ENCODE measurements around the gene RAB3IL1. TPM values are rescaled to one million over a fixed set of nuclear protein-coding genes. Genes with fewer than 3 reads are reported as not detected.

Gene RAB3IL1
- total RNA-seq, 1 experiment from 2014 or later = 7.9 TPM

GRCh38 chr11:61866231-61866957, 51.0 kb downstream of the RAB3IL1 start:
- Histone ChIP-seq H3K4me2 (ENCODE audit: low read length) (no peak overlapping the region), H2AFZ (ENCODE audit: low read length) (no peak overlapping the region), H3K9me3 (ENCODE audit: low read length) (no peaks in the 10 kb centered on the region), H3F3A (ENCODE audit: low read length, unreplicated experiment) (no peaks in the 10 kb centered on the region), H3K4me1 (ENCODE audit: insufficient read depth, low read length) (peaks cover 2% of the 10 kb centered on the region; the same call in 1 of the 2 replicates), H3K79me2 (ENCODE audit: low read length) (no peaks in the 10 kb centered on the region), H3K36me3 (ENCODE audit: low read depth, low read length) (no peaks in the 10 kb centered on the region; the same call in 1 of the 2 replicates), H4K20me1 (ENCODE audit: low read length) (no peaks in the 10 kb centered on the region), H3K9ac (ENCODE audit: low read length) (no peak overlapping the region), H3K4me3 (ENCODE audit: low read length) (no peak overlapping the region), H3K27ac (ENCODE audit: low read length) (no peak overlapping the region), H3K9me2 (replicated peaks; ENCODE audit: low read length) (no peaks in the 10 kb centered on the region), H3K27me3 (ENCODE audit: low read length) (no peaks in the 10 kb centered on the region)
- ATAC-seq = no peak
- CTCF ChIA-PET = no interaction called here
- BruUV-seq (replicated peaks) = TSS peak; percentile 27
- POLR2A ChIA-PET (ENCODE audit: unreplicated experiment) = no interaction called here
- intact Hi-C loops (cut with micrococcal nuclease) = no loop called here
- DNase-seq = no peak
- no peak for TF ChIP-seq EZH2phosphoT487 (IDR thresholded peaks at IDR 0.05; ENCODE audit: borderline replicate concordance, low read length)
- TF ChIP-seq CTCF (conservative IDR thresholded peaks at IDR 0.05; ENCODE audit: low read depth, low read length) = no peak
- TF ChIP-seq EZH2 (IDR thresholded peaks at IDR 0.05; ENCODE audit: low read length, unreplicated experiment) = no peak

GRCh38 chr11:61864814-61865775, 52.3 kb downstream of the RAB3IL1 start:
- Histone ChIP-seq H3K27ac (ENCODE audit: low read length) (no peak overlapping the region), H3F3A (ENCODE audit: low read length, unreplicated experiment) (no peaks in the 10 kb centered on the region), H4K20me1 (ENCODE audit: low read length) (0 out of 2 replicates have a peak, but pooled peaks cover 3% of the 10 kb centered on the region), H3K4me1 (ENCODE audit: insufficient read depth, low read length) (no peaks in the 10 kb centered on the region), H3K79me2 (ENCODE audit: low read length) (no peaks in the 10 kb centered on the region), H3K4me3 (ENCODE audit: low read length) (no peak overlapping the region), H3K9ac (ENCODE audit: low read length) (no peak overlapping the region), H3K27me3 (ENCODE audit: low read length) (no peaks in the 10 kb centered on the region), H3K9me2 (replicated peaks; ENCODE audit: low read length) (no peaks in the 10 kb centered on the region), H2AFZ (ENCODE audit: low read length) (no peak overlapping the region), H3K9me3 (ENCODE audit: low read length) (no peaks in the 10 kb centered on the region), H3K4me2 (ENCODE audit: low read length) (no peak overlapping the region), H3K36me3 (ENCODE audit: low read depth, low read length) (peaks cover 4% of the 10 kb centered on the region)
- no peak for ATAC-seq
- BruUV-seq (replicated peaks) = no TSS peak
- ChIA-PET POLR2A (ENCODE audit: unreplicated experiment) (no interaction called here), CTCF (interaction anchor here (0.6 kb wide), 1 partner anchor 11 kb away, joined by 7 read pairs; no protein-coding TSS in a partner anchor)
- no peak for DNase-seq
- intact Hi-C loops (cut with micrococcal nuclease) = no loop called here
- TF ChIP-seq EZH2 (IDR thresholded peaks at IDR 0.05; ENCODE audit: low read length, unreplicated experiment) = no peak
- TF ChIP-seq CTCF (conservative IDR thresholded peaks at IDR 0.05; ENCODE audit: low read depth, low read length) = no peak
- no peak for TF ChIP-seq EZH2phosphoT487 (IDR thresholded peaks at IDR 0.05; ENCODE audit: borderline replicate concordance, low read length)
